ENCODE results near the gene SEZ6L.

Gene SEZ6L

GRCh38 chr22:26246552-26246951, 77.3 kb downstream of the SEZ6L start:
- no peak for DNase-seq

- DNase-seq = no peak
Observed at GRCh38 chr22:26251869-26252268, 82.6 kb downstream of the SEZ6L start.

- no peak for DNase-seq
Observed at GRCh38 chr22:26259510-26259909, 90.2 kb downstream of the SEZ6L start.

DNA sequence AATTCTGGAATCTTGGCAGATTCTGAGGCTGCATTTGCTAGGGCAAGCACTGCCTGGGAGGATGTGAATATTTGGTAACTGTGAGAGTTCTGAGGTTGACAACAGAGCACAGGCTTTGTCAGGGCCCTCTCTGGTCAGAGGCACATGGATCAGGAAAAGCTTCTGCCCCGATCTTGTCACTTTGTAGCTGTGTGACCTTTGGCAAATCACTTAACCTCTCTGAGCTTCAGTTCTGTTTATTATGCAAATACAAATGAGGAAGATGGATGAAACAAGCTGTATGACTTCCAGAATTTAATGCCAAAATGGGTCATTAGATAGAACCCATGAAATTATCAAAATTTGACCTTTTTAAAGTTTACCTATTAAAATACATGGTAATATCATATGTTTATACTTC, 94.9 kb downstream of the SEZ6L start:
- DNase-seq = no peak

DNA sequence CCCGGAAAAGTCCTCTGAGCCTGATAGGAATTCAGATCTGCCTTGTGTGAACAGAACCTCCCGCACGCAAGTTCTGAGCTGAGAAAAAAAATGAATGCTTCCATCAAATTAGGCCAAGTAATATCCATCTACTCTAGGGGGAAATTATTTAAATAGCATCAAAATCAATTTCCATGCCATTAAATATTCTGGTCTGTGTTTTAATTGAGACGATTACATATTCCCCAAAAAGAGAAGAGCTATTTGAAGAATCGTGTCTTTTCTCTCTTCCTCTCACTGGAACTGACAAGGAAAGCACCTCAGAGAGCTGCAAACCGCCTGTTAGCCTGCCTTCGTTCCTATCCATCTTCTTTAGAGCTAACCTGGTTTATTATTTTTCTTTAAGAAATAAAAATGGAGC, 96.0 kb downstream of the SEZ6L start:
- DNase-seq = no peak

DNA sequence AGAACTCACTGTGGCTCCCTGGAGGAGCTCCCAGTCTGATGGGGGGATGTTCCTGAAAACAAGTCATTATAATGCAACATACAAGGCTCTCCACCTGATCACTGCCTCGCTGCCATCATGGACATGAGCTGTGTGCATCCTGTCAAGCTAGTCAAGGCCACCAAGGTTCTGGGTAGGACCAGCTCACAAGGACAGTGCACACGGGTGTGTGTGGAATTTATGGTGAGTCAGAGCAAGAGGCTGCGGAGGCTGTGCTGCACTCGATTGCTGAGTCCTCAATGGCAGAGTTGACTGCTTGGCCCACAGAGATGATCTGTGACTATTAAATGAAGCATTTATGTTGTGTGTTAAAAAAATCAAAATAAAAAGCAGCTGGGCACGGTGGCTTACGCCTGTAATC, 96.6 kb downstream of the SEZ6L start:
- no peak for DNase-seq

DNA sequence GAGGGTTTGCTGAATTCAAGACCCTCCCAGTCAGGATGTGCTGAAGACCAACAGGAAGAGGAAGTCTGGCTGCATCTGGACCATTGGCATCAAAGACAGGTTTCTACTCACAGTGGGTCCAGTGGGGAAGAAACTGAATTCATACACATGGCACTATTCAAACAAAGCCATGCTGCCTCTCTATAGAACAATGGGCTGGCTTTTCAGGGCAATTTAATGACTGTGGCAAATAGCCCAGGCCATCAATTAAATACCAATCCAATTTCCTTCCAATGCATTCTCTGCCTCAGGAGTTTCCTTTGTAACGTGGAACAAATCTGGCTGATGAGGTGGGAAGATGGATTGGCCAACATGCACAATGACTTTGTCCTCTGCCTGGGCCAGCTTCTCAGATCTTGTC, 98.6 kb downstream of the SEZ6L start:
- DNase-seq = no peak

DNA sequence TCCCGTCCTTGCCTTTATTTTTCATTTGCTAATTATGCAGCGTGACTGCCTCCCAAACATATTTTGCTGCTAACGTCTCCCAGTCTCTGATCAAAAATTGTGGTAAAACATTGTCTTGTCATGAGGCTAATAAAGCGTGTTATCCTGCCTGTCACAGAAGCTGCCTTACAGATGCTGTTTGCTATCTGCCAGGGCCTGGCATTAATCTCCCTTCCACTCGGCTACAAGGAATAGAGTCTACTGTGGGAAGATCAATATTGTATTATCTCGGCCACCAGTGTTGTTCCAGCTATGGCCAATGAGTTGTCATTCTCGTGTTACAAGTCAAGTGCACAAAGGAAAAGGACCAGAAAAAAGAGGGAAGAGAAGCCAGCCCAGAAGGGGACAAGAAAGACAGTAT, 100.3 kb downstream of the SEZ6L start:
- DNase-seq = no peak

DNA sequence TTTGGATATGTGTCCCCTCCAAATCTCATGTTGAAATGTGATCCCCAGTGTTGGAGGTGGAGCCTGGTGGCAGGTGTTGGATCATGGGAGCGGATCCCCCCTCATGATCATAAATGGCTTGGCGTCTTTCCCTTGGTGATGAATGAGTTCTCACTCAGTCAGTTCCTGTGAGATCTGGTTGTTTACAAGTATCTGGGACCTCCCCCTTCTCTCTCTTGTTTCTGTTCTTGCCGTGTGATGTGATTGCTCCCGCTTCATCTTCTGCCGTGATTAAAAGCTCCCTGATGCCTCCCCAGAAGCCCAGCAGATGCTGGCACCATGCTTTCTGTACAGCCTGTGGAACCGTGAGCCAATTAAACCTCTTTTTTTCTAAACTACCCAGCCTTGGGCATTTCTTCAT, 102.2 kb downstream of the SEZ6L start:
- DNase-seq = no peak

- no peak for DNase-seq
Observed at GRCh38 chr22:26273011-26273675, 103.9 kb downstream of the SEZ6L start.

DNA sequence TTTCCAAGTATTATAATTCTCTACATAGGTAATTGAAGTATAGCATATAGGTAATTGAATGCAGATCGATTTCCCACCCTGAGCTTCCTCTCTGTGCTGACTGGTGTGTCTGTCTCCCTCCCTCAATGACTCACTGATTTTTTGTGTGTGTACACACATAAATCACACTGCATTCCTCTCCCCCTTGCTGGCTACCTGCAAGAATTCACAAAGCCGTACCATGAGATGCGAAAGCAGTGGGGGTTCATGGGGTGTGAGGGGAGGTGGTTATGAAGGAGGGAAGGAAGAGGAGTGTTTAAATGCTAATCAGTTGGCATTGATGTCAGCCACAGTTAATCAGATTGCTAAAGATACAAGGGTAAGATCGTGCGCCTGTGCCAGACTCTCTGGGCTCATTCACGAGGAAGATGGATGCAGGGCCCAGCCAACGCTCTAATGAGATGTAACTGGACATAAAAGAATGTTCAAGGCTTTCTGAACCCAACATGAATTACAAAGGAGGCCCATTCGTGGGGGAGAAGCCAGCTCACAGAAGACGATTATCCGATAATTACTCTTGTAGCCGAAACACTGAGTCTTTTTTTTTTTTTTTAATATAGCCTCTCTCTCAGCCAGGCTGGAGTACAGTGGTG, 107.4 kb downstream of the SEZ6L start:
- no peak for DNase-seq

DNA sequence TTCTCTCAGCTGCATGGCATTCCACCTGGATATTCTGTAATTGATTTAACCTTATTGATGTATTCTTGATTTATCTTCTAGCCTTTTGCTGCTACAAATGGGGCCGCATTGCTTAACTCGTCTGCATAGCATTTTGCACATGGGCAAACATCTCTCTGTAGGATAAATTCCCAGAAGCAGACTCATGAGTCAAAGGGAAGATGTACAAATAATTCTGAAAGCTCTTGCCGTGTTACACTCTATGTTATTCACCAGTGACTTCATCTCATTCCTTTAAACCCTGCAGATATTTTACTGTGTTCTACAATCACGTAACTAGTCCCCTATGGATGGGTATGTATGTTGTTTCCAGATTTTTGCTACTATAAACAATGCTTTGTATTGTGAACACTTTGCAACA, 112.7 kb downstream of the SEZ6L start:
- DNase-seq = no peak

GRCh38 chr22:26283330-26283729, 114.1 kb downstream of the SEZ6L start:
- no peak for DNase-seq

DNA sequence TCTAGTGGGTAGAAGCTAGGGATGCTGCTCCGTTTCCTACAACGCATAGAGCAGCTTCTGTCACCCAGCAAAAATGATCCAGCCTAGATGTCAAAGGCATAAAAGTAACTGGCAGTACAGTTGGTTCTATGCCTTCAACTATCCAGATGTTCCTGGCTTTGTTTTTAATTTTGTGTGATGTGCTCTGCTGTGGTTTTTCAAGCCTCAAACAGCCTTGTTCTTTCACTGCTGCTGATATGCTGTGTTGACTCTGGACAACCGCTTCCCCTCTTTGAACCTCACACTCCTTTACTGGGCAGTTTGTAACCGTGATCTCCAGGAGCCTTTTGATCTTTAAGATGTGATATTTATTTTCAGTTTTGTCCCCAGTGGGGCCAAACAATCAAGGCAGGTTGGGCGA, 116.4 kb downstream of the SEZ6L start:
- no peak for DNase-seq

- DNase-seq = no peak
Observed at GRCh38 chr22:26286091-26286820, 117.0 kb downstream of the SEZ6L start.

GRCh38 chr22:26287382-26288225, 118.3 kb downstream of the SEZ6L start:
- no peak for DNase-seq

GRCh38 chr22:26289611-26290101, 120.4 kb downstream of the SEZ6L start:
- DNase-seq = no peak

GRCh38 chr22:26291940-26292666, 122.8 kb downstream of the SEZ6L start:
- no peak for DNase-seq

DNA sequence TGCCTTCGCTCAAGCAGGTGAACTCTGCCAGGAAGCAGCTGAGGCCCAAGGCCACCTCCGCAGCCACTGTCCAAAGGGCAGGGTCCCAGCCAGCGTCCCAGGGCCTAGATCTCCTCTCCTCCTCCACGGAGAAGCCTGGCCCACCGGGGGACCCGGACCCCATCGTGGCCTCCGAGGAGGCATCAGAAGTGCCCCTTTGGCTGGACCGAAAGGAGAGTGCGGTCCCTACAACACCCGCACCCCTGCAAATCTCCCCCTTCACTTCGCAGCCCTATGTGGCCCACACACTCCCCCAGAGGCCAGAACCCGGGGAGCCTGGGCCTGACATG, 123.4 kb downstream of the SEZ6L start:
- DNase-seq = no peak

- no peak for DNase-seq
Observed at GRCh38 chr22:26295563-26296126, 126.4 kb downstream of the SEZ6L start.

- no peak for DNase-seq
Observed at GRCh38 chr22:26298605-26299310, 129.5 kb downstream of the SEZ6L start.

GRCh38 chr22:26302726-26303125, 133.5 kb downstream of the SEZ6L start:
- no peak for DNase-seq
